Measurements from ENCODE around the gene PNP. TPM values are rescaled to one million over a fixed set of nuclear protein-coding genes. Genes with fewer than 3 reads are reported as not detected.
A peak's percentile ranks its signal among the peaks of the same experiment; 100 is the strongest.

PNP gene
- polyA plus RNA-seq, 3 donors: 63.2 to 112 (median 67.5) TPM

GRCh38 chr14:20516921-20517320, 47.7 kb downstream of the PNP start:
- Mint-ChIP-seq H3K4me1 (peaks cover 5% of the 10 kb centered on the region), H3K27me3 (ENCODE audit: low read depth in 3 of 3) (peaks cover 0 to 1% (median 0%) of the 10 kb centered on the region in 3 donors), H3K27ac (no peak overlapping the region), H3K4me3 (no peak overlapping the region), H3K9me3 (peaks cover 0 to 4% (median 2%) of the 10 kb centered on the region in 7 donors), H3K36me3 (no peaks in the 10 kb centered on the region)
- Histone ChIP-seq H3K27me3 (ENCODE audit: control insufficient read depth in 2 of 2, insufficient read depth in 2 of 2, low read length in 2 of 2) (no peaks in the 10 kb centered on the region), H3K4me3 (replicated peaks in 1 of 3; ENCODE audit: low read depth in 2 of 3, low read length in 3 of 3) (no peak overlapping the region), H4K20me1 (ENCODE audit: insufficient read depth, low read length) (no peaks in the 10 kb centered on the region), H3K79me2 (ENCODE audit: insufficient read depth, low read length) (no peaks in the 10 kb centered on the region), H3K36me3 (replicated peaks in 1 of 2; ENCODE audit: control insufficient read depth in 1 of 2, insufficient read depth in 2 of 2, low read length in 2 of 2) (no peaks in the 10 kb centered on the region), H3K4me2 (replicated peaks; ENCODE audit: extremely low read depth, low read length, poor library complexity, severe bottlenecking) (no peak overlapping the region), H3K9me3 (replicated peaks in 1 of 2; ENCODE audit: control insufficient read depth in 1 of 2, insufficient read depth in 1 of 2, low read length in 2 of 2) (no peaks in the 10 kb centered on the region), H2AFZ (ENCODE audit: insufficient read depth, low read depth, low read length, poor library complexity, severe bottlenecking) (no peak overlapping the region), H3K27ac (ENCODE audit: low read depth in 1 of 2, low read length in 2 of 2) (no peak overlapping the region), H3K9ac (ENCODE audit: insufficient read depth, low read length, poor library complexity, severe bottlenecking) (no peak overlapping the region), H3K4me1 (ENCODE audit: control insufficient read depth in 1 of 2, insufficient read depth in 2 of 2, low read length in 2 of 2) (no peaks in the 10 kb centered on the region)
- TF ChIP-seq CTCF (IDR thresholded peaks at IDR 0.05): no peak
- intact Hi-C loops (cut with micrococcal nuclease): no loop called here
- DNase-seq: no peak
- 100% methylated on average over 3 of the region's 4 CpGs for WGBS (ENCODE audit: insufficient coverage)

- H3K4me1 ChIP-seq (ENCODE audit: control insufficient read depth in 1 of 2, insufficient read depth in 2 of 2, low read length in 2 of 2): peaks cover 0 to 3% of the 10 kb centered on the region in 2 donors
- H3K9me3 ChIP-seq (replicated peaks in 1 of 2; ENCODE audit: control insufficient read depth in 1 of 2, insufficient read depth in 1 of 2, low read length in 2 of 2): no peaks in the 10 kb centered on the region
- H3K4me1 Mint-ChIP-seq: peaks cover 9% of the 10 kb centered on the region
- no peak overlapping the region for H3K4me2 ChIP-seq (replicated peaks; ENCODE audit: extremely low read depth, low read length, poor library complexity, severe bottlenecking)
- no peak overlapping the region for H2AFZ ChIP-seq (ENCODE audit: insufficient read depth, low read depth, low read length, poor library complexity, severe bottlenecking)
- H3K4me3 Mint-ChIP-seq: no peak overlapping the region
- H3K27me3 Mint-ChIP-seq (ENCODE audit: low read depth in 3 of 3): no peaks in the 10 kb centered on the region
- H3K4me3 ChIP-seq (replicated peaks in 1 of 3; ENCODE audit: low read depth in 2 of 3, low read length in 3 of 3): no peak overlapping the region
- H3K36me3 ChIP-seq (replicated peaks in 1 of 2; ENCODE audit: control insufficient read depth in 1 of 2, insufficient read depth in 2 of 2, low read length in 2 of 2): no peaks in the 10 kb centered on the region
- H3K27ac Mint-ChIP-seq: peak overlapping the region in 1 of 7 donors; percentile 68
- H3K27ac ChIP-seq (ENCODE audit: low read depth in 1 of 2, low read length in 2 of 2): no peak overlapping the region
- H3K9ac ChIP-seq (ENCODE audit: insufficient read depth, low read length, poor library complexity, severe bottlenecking): no peak overlapping the region
- intact Hi-C loops (cut with micrococcal nuclease): no loop called here
- WGBS (ENCODE audit: insufficient coverage): no CpG with 5 or more reads among the region's 1 CpG
- TF ChIP-seq CTCF (IDR thresholded peaks at IDR 0.05): no peak
- peaks cover 0 to 5% (median 2%) of the 10 kb centered on the region in 7 donors for H3K9me3 Mint-ChIP-seq
- no peaks in the 10 kb centered on the region for H3K36me3 Mint-ChIP-seq
- no peaks in the 10 kb centered on the region for H4K20me1 ChIP-seq (ENCODE audit: insufficient read depth, low read length)
- H3K79me2 ChIP-seq (ENCODE audit: insufficient read depth, low read length): no peaks in the 10 kb centered on the region
- peak in 2 of 3 donors; percentile 8 to 9 for DNase-seq
- H3K27me3 ChIP-seq (ENCODE audit: control insufficient read depth in 2 of 2, insufficient read depth in 2 of 2, low read length in 2 of 2): no peaks in the 10 kb centered on the region
Observed at GRCh38 chr14:20522332-20522731, 53.1 kb downstream of the PNP start.

Data from CD14-positive monocyte (primary cell).